Breast epithelium (tissue), 3 donors: ENCODE data around the gene CDC42EP5.

Source experiments
- CTCF ChIP-seq, 3 donors: fragments of 450-650 bp; IDR thresholded peaks; one replicate each; pipeline ENCODE4 v1.5.1; 2016 to 2017; ENCODE audit warnings: antibody characterized with exemption in 3 of 3, mild to moderate bottlenecking in 3 of 3, moderate library complexity in 3 of 3
- POLR2A ChIP-seq: fragments of 450-650 bp; IDR thresholded peaks from one replicate; pipeline ENCODE4 v1.6.1; 2016; ENCODE audit warnings: antibody characterized with exemption, mild to moderate bottlenecking, moderate library complexity
- POLR2AphosphoS5 ChIP-seq, 3 donors: sonication (generic); formaldehyde crosslinking; IDR thresholded peaks; one replicate each; pipeline ENCODE4 v1.6.1; 2017; ENCODE audit warnings: antibody characterized with exemption in 3 of 3

GRCh38 chr19:54517483-54517882 is 44.4 kb upstream of the CDC42EP5 start:
- TF ChIP-seq CTCF (IDR thresholded peaks at IDR 0.05), result no peak
- TF ChIP-seq POLR2A, result no peak
- no peak for TF ChIP-seq POLR2AphosphoS5 (IDR thresholded peaks at IDR 0.05)
